ENCODE data around the gene OSBPL7. TPM values are rescaled to one million over a fixed set of nuclear protein-coding genes. Genes with fewer than 3 reads are reported as not detected.

OSBPL7 gene
- polyA plus RNA-seq, 4 donors, result 10.9 to 17.3 (median 14.0) TPM

DNA sequence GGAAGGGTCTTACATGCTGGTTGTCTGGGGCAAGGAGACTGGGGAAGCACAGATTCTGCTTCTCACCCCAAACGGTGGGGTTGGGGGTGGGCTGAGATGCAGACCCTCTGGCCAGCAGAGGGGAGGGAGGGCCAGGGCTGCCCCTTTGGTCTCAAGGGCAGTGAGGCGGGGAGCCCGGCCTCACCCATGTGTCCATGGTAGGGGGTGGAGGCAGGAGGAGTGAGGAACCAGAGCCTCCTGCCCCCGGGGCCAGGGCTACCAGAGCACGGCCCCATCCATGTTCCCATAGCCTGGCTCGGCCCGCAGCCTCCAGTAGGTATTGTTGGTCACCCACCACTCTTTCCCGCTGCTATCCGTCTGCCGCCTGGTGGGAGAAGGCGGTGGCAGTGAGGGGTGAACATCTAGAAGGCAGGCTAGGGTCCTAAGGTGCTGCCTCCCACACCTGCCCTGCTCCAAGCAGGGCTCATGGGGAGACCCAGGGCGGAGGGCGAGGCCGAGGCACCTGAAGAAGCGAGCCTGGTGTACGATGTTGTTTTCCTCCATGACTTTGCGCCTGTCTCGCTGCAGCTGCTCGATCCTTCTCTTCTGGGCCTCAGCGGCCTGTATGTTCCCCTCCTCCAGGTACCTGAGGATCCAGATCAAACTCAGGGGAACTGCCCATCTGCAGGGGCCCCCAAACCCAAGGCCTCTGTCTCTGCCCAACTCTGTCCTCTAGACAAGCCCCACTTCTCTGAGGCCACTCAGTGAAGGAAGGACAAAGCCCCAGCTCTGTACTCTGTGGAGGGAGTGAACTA lies 13.4 kb downstream of the OSBPL7 start:
- no peak for DNase-seq (ENCODE audit: low read depth in 4 of 4, low spot score in 2 of 4)

DNA sequence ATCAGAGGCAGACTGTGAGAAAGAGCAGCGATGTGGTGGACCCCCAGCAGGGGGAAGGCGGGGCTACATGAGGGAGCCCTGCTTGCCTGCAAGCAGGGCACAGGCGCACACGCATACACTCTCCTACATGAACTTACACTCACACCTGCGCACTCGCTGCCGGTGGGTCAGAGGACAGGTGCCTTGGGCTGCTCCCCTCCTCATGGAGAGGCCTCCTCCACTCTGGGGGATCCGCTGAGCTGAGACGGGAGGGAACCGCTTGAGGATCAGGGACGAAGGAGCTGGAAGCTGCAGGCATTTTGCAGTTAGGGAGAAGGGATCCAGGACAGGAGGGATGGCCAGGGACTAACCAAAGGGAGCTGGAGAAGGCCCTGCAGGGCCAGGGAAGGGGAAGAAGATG lies 14.2 kb downstream of the OSBPL7 start:
- no peak for DNase-seq (ENCODE audit: low read depth in 4 of 4, low spot score in 2 of 4)

DNA sequence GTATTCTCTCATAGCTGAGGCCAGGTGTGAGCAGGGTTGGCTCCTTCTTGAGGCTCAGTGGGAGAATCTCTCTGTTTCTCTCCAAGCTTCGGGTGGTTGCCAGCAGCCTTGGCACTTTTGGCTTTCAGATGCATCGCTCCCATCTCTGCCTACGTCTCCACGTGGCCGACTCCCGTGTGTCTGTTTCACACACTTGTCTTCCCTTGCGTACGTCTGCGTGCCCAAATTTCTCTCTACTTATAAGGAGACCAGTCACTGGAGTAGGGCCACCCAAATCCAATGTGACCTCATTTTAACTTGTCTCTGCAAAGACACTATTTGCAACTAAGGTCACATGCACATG lies 14.7 kb downstream of the OSBPL7 start:
- no peak for DNase-seq (ENCODE audit: low read depth in 4 of 4, low spot score in 2 of 4)

DNA sequence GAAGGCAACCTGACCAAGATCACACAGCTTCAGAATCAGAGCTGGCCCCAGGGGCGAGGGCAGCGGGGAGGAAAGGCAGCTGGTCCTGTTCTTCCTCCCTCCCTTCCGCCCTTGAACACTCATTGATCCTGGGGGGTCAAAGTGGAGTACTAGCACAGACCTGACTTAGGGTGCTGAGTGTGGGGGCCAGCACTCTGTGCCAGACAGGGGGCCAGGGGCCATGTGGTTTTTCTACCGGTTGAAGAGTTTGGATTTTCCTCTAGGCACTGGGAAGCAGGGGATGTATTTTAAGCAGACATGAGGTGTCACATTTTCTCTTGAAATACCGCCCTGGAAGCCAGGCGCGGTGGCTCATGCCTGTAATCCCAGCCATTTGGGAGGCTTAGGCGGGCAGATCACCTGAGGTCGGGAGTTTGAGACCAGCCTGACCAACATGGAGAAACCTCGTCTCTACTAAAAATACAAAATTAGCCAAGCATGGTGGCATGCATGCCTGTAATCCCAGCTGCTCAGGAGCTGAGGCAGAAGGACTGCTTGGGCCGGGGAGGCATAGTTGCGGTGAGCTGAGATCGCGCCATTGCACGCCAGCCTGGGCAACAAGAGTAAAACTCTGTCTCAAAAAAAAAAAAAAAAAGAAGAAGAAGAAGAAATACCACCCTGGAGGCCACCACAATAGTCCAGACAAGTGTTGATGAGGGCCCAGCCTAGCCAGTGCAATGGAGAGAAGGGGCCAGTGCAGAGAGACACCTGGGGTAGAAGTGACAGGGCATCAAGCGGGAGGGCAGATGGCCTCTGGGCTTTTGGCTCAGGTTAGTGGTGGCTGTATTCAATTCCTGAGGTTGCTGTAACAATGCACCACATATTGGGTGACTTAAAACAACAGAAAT lies 15.3 kb downstream of the OSBPL7 start:
- DNase-seq (ENCODE audit: low read depth in 4 of 4, low spot score in 2 of 4), result no peak

- DNase-seq (ENCODE audit: low read depth in 4 of 4, low spot score in 2 of 4), result no peak
Observed at GRCh38 chr17:47804461-47804860, 17.1 kb downstream of the OSBPL7 start.

GRCh38 chr17:47803751-47804150 lies 17.8 kb downstream of the OSBPL7 start:
- DNase-seq (ENCODE audit: low read depth in 4 of 4, low spot score in 2 of 4), result no peak

DNA sequence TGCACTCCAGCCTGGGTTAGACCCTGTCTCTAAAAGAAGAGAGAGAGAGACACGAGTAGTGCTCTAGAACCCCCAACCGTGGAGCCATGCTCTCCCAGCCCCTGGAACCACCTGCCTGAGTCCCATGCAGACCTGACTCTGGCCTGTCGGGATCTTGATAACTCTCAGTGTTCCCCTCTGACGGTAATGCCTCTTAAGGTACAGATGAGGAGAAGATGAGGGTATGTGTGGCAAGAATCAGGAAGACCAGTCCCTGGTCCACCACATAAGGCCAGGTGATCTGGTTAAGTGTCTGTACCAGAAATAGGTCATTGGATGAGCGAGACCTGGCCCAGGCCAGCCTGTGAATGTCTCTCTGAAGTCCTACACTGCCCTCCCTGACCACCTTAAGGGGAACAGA lies 18.4 kb downstream of the OSBPL7 start:
- DNase-seq (ENCODE audit: low read depth in 4 of 4, low spot score in 2 of 4), result no peak

- DNase-seq (ENCODE audit: low read depth in 4 of 4, low spot score in 2 of 4), result no peak
Observed at GRCh38 chr17:47802341-47803022, 19.1 kb downstream of the OSBPL7 start.

- DNase-seq (ENCODE audit: low read depth in 4 of 4, low spot score in 2 of 4), result no peak
Observed at GRCh38 chr17:47801906-47802305, 19.7 kb downstream of the OSBPL7 start.

DNA sequence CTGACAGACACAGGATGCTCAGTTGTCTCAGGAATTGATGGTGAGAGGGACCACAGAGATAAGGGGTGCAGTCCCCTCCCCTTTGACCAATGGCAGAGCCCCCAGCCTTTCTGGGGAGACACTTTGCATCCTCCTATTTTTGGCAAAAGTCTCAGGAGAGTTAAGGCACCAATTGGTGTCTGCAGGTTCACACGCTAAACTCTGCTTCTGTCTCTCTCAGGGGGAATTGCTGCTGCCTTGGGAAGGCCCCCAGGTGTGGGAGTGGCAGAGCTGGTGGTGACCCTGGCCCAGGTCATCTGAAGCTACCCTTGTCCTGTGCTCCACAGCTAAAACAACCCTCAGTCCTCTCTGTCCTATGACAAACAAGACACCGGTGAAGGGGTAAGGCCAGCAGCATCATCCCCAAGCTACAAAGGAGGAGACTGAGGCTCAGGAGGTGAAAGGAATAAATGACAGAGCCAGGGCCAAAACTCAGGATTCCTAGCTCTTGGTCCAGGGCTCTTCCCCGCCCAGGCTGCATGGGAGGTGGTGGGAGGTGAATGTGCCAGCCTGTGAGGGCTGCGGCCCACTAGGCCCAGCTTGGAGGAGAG lies 20.3 kb downstream of the OSBPL7 start:
- no peak for DNase-seq (ENCODE audit: low read depth in 4 of 4, low spot score in 2 of 4)

- DNase-seq (ENCODE audit: low read depth in 4 of 4, low spot score in 2 of 4), result no peak
Observed at GRCh38 chr17:47800686-47801085, 20.9 kb downstream of the OSBPL7 start.

DNA sequence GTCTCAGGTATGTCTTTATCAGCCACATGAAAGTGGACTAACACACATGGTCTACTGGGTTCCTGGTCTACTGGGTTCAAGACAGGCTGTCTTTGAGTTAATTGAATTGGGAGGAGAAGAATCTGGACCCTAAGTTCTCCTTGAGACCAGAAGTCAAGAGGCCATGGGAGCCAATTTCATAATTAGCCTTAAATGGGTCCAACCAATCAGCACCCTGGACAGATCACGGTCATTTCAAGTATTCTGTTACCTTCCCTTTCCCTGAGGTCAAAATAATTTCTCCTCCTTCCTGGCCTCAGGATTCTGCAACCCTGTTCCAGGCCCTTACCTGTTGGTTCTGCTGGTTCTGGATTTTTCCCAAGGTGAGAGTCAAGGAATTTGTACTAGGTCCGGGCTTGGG lies 23.8 kb downstream of the OSBPL7 start:
- no peak for DNase-seq (ENCODE audit: low read depth in 4 of 4, low spot score in 2 of 4)

DNA sequence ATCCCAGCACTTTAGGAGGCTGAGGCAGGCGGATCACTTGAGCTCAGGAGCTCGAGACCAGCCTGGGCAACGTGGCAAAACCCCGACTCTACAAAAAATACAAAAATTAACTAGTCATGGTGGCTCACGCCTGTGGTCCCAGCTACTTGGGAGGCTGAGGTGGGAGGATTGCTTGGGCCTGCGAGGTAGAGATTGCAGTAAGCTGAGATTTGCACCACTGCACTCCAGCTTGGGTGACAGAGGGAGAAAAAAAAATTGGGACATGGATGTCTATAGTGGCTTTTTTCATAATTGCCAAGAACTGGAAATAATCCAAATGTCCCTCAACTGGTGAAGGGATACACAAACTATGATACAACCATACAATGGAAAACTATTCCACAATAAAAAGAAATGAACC lies 28.6 kb downstream of the OSBPL7 start:
- DNase-seq (ENCODE audit: low read depth in 4 of 4, low spot score in 2 of 4), result no peak

GRCh38 chr17:47792457-47792856 lies 29.1 kb downstream of the OSBPL7 start:
- no peak for DNase-seq (ENCODE audit: low read depth in 4 of 4, low spot score in 2 of 4)

DNA sequence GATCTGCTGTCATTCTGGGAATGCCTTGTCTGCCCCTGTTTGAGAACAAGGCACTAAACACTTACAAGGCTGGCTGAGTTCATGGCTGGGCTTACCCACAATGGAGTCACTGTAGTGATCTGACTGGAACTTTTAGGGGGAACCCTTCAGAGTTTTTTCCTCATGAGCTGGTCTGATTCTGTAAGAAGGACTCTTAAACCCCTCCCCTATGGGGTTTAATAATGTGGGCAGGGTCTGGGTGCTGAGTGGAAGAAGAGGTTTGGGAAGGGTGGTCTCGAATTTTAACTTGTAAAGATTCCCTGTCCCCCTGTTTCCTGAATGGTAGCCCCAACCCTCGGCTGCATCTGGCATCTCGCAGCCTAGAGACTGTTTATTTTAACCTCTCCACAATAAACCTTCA lies 30.6 kb downstream of the OSBPL7 start:
- DNase-seq (ENCODE audit: low read depth in 4 of 4, low spot score in 2 of 4), result no peak

DNA sequence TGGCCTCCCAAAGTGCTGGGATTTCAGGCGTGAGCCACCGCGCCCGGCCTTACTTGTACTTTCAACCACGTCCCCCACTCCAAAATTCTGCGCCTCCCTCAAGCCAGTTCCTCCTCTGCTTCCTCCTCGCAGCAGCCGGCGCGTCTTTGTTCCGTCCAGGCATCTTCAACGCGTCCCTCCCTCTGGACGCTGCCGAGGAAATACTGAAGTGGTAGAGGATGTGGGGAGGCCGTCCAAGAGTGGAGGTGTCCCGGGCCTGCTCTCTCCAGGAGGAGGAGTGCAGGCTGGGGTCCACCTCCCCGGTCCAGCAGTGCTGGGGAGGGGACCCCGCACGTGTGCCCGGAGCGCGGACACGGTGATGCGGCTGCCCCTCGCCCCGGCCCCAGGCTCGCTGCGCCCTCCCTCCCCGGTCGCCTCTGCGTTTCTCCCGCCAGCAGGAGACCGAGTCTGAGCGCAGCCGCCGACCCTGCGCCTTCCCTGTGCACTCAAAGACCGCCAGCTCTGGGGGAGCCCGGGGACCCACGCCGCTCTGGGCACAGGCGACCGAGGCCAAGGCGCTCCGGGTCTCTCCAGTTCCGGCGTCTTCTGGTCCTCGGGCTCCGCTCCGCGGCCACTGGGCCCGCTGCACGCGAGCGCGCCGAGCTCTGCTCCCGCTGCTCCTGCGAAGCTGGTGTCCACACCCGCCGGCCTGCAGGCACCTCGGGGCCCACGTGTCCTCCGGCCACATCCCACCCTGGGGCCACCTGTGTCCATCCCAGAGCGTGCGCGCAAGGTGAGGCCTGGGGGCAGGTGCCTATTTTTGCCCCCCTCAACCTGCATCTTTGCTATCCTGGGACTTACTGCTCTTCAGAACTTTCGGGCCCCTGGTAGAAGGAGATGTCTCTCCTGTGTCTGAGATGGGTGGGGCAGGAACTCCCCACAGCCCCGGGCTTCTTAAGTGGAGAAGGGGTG lies 31.7 kb downstream of the OSBPL7 start:
- DNase-seq (ENCODE audit: low read depth in 4 of 4, low spot score in 2 of 4), result no peak

GRCh38 chr17:47785538-47786123 lies 36.0 kb downstream of the OSBPL7 start:
- DNase-seq (ENCODE audit: low read depth in 4 of 4, low spot score in 2 of 4), result peak in 2 of 4 donors; percentile 54 to 59

DNA sequence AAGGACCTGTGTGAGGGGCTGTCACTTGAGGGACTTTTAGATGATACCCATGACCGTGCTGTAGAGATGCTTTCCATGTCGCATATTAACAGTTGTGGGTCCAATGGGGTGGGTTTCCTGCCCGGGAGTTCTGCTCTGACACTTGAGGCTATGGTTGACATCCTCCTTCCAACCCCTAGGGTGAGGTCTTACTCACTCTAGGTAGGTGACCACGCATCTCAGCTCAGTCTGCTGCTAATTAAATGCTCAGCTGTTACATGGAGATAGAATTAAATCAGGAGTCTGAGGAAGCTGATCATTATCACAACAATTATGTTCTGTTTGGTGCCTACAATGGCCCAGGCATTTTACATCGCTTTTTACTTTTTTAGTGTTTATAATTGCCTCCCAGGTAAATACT lies 40.2 kb downstream of the OSBPL7 start:
- no peak for DNase-seq (ENCODE audit: low read depth in 4 of 4, low spot score in 2 of 4)

DNA sequence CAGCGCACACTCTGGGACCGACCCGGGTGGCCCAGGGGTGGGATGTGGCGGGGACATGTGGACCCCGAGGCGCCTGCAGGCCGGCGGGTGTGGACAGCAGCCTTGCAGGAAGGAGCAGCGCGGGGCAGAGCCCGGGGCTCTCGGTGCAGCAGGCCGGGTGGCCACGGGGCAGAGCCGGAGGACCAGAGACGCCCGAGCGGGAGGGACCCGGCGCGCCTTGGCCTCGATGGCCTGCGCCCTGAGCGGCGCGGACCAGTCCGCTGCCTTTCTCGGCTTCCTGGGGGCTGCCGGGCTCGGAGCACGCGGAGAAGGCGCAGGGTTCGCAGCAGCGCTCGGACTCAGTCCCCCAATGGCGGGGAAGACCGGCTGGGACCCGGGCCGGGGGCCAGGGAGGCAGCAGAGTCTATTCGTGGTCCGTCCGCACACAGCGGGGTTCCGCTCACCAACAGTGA lies 43.4 kb downstream of the OSBPL7 start:
- no peak for DNase-seq (ENCODE audit: low read depth in 4 of 4, low spot score in 2 of 4)

All from left renal cortex interstitium (tissue), 4 donors.